DOHH2 (cell line): ENCODE results near the gene ENDOV.

Source experiments
- H3F3A ChIP-seq: fragments of 200-600 bp; sonication (generic), shearing (Covaris generic); 2 replicates; pipeline ENCODE4 v1.6.0; 2016; ENCODE audit warnings: antibody characterized with exemption, mild to moderate bottlenecking; ENCODE audit not compliant: control insufficient read depth, insufficient read depth
- H3K27ac ChIP-seq: fragments of 200-600 bp; sonication (generic); 2 replicates; pipeline ENCODE4 v1.5.1; 2014; ENCODE audit warnings: low read depth, mild to moderate bottlenecking, low read length, moderate library complexity
- H3K27me3 ChIP-seq: fragments of 200-600 bp; sonication (generic); 2 replicates; pipeline ENCODE4 v1.6.1; 2014; ENCODE audit warnings: mild to moderate bottlenecking, low read length, mixed read lengths; ENCODE audit not compliant: control insufficient read depth
- H3K36me3 ChIP-seq: fragments of 200-600 bp; sonication (generic); 2 replicates; pipeline ENCODE4 v1.6.1; 2014; ENCODE audit warnings: mild to moderate bottlenecking, low read length, moderate library complexity, mixed read lengths; ENCODE audit not compliant: control insufficient read depth
- H3K4me1 ChIP-seq: fragments of 200-600 bp; sonication (generic); 2 replicates; pipeline ENCODE4 v1.6.1; 2014; ENCODE audit warnings: mild to moderate bottlenecking, low read length, mixed read lengths; ENCODE audit not compliant: control insufficient read depth
- H3K4me2 ChIP-seq: fragments of 200-600 bp; sonication (generic); 2 replicates; pipeline ENCODE4 v1.6.0; 2014; ENCODE audit warnings: mild to moderate bottlenecking, low read length, moderate library complexity
- H3K4me3 ChIP-seq: fragments of 200-600 bp; sonication (generic); 2 replicates; pipeline ENCODE4 v1.5.1; 2014; ENCODE audit warnings: mild to moderate bottlenecking, low read length, mixed read lengths
- H3K79me2 ChIP-seq: fragments of 200-600 bp; sonication (generic); 2 replicates; pipeline ENCODE4 v1.6.1; 2014; ENCODE audit warnings: mild to moderate bottlenecking, low read length, mixed read lengths; ENCODE audit not compliant: control insufficient read depth
- H3K9me2 ChIP-seq: fragments of 200-600 bp; sonication (generic); replicated peaks from 2 replicates; pipeline ENCODE4 v1.6.1; 2014; ENCODE audit warnings: mild to moderate bottlenecking, low read length, mixed read lengths; ENCODE audit not compliant: control insufficient read depth
- H3K9me3 ChIP-seq: fragments of 200-600 bp; sonication (generic); 2 replicates; pipeline ENCODE4 v1.6.1; 2014; ENCODE audit warnings: antibody characterized with exemption, low read length, mixed read lengths; ENCODE audit not compliant: control insufficient read depth, insufficient read depth
- H4K20me1 ChIP-seq: fragments of 200-600 bp; sonication (generic); 2 replicates; pipeline ENCODE4 v1.6.0; 2014; ENCODE audit warnings: low read depth, mild to moderate bottlenecking, antibody characterized with exemption, low read length, moderate library complexity; ENCODE audit not compliant: control insufficient read depth, insufficient read depth
- EZH2phosphoT487 ChIP-seq: fragments of 200-600 bp; sonication (generic); IDR thresholded peaks from 2 replicates; pipeline ENCODE4 v1.6.1; 2017; ENCODE audit warnings: borderline replicate concordance, mild to moderate bottlenecking, antibody characterized with exemption, low read length, moderate library complexity, mixed read lengths
- TF ChIP-seq, protein P1 (sequence below): fragments of 200-600 bp; sonication (generic); IDR thresholded peaks from one replicate; pipeline ENCODE4 v1.5.1; 2014; ENCODE audit warnings: antibody characterized with exemption, mild to moderate bottlenecking, low read depth, low read length; ENCODE audit not compliant: poor library complexity, severe bottlenecking

Gene ENDOV

GRCh38 chr17:80377798-80378197 lies 37.2 kb upstream of the ENDOV start:
- no peaks in the 10 kb centered on the region for H3K36me3 ChIP-seq
- H3K27ac ChIP-seq = no peak overlapping the region
- no peaks in the 10 kb centered on the region for H3K27me3 ChIP-seq
- no peaks in the 10 kb centered on the region for H3K4me1 ChIP-seq
- no peaks in the 10 kb centered on the region for H3K79me2 ChIP-seq
- no peaks in the 10 kb centered on the region for H4K20me1 ChIP-seq
- TF ChIP-seq, protein P1, sequence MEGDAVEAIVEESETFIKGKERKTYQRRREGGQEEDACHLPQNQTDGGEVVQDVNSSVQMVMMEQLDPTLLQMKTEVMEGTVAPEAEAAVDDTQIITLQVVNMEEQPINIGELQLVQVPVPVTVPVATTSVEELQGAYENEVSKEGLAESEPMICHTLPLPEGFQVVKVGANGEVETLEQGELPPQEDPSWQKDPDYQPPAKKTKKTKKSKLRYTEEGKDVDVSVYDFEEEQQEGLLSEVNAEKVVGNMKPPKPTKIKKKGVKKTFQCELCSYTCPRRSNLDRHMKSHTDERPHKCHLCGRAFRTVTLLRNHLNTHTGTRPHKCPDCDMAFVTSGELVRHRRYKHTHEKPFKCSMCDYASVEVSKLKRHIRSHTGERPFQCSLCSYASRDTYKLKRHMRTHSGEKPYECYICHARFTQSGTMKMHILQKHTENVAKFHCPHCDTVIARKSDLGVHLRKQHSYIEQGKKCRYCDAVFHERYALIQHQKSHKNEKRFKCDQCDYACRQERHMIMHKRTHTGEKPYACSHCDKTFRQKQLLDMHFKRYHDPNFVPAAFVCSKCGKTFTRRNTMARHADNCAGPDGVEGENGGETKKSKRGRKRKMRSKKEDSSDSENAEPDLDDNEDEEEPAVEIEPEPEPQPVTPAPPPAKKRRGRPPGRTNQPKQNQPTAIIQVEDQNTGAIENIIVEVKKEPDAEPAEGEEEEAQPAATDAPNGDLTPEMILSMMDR = no peak
- TF ChIP-seq EZH2phosphoT487 = no peak
- no peak overlapping the region for H3K4me2 ChIP-seq
- H3F3A ChIP-seq = no peaks in the 10 kb centered on the region
- no peaks in the 10 kb centered on the region for H3K9me2 ChIP-seq
- no peaks in the 10 kb centered on the region for H3K9me3 ChIP-seq
- no peak overlapping the region for H3K4me3 ChIP-seq

DNA sequence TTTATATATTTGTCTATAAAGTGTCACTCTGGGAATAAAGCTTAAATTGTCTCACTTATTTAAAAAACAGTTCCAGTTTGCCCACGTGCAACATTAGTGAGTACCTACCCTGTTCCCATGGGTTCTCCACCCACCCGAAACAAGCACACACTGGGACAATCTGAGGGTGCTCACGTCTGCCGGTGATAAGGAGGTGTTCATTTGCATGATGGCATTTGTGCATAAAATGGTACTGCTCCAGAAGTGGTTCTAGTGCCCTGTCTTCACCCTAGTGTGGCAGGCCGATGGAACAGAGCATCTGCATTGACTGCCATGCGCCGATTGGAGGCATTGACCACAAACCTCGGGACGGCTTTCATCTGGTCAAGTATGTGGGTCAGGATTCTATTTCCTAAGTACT lies 35.6 kb upstream of the ENDOV start:
- no peak overlapping the region for H3K4me3 ChIP-seq
- no peaks in the 10 kb centered on the region for H4K20me1 ChIP-seq
- no peaks in the 10 kb centered on the region for H3K27me3 ChIP-seq
- no peaks in the 10 kb centered on the region for H3K79me2 ChIP-seq
- TF ChIP-seq EZH2phosphoT487 = no peak
- TF ChIP-seq, protein P1 = no peak
- H3K4me2 ChIP-seq = no peak overlapping the region
- H3K9me3 ChIP-seq = no peaks in the 10 kb centered on the region
- H3F3A ChIP-seq = no peaks in the 10 kb centered on the region
- no peaks in the 10 kb centered on the region for H3K36me3 ChIP-seq
- no peaks in the 10 kb centered on the region for H3K4me1 ChIP-seq
- H3K9me2 ChIP-seq = no peaks in the 10 kb centered on the region
- H3K27ac ChIP-seq = no peak overlapping the region

GRCh38 chr17:80380068-80380467 lies 34.9 kb upstream of the ENDOV start:
- H3K27ac ChIP-seq = no peak overlapping the region
- H3K4me2 ChIP-seq = no peak overlapping the region
- H3K79me2 ChIP-seq = no peaks in the 10 kb centered on the region
- H3K36me3 ChIP-seq = no peaks in the 10 kb centered on the region
- H3K9me2 ChIP-seq = no peaks in the 10 kb centered on the region
- H3K9me3 ChIP-seq = no peaks in the 10 kb centered on the region
- no peaks in the 10 kb centered on the region for H3K27me3 ChIP-seq
- H3F3A ChIP-seq = no peaks in the 10 kb centered on the region
- H4K20me1 ChIP-seq = no peaks in the 10 kb centered on the region
- TF ChIP-seq, protein P1 = no peak
- TF ChIP-seq EZH2phosphoT487 = no peak
- H3K4me3 ChIP-seq = no peak overlapping the region
- H3K4me1 ChIP-seq = no peaks in the 10 kb centered on the region

GRCh38 chr17:80380555-80381002 lies 34.4 kb upstream of the ENDOV start:
- no peaks in the 10 kb centered on the region for H3K36me3 ChIP-seq
- H3K9me3 ChIP-seq = no peaks in the 10 kb centered on the region
- H3K4me2 ChIP-seq = no peak overlapping the region
- no peak overlapping the region for H3K4me3 ChIP-seq
- no peaks in the 10 kb centered on the region for H3K4me1 ChIP-seq
- no peaks in the 10 kb centered on the region for H3K79me2 ChIP-seq
- no peaks in the 10 kb centered on the region for H3F3A ChIP-seq
- no peaks in the 10 kb centered on the region for H4K20me1 ChIP-seq
- no peaks in the 10 kb centered on the region for H3K27me3 ChIP-seq
- no peak overlapping the region for H3K27ac ChIP-seq
- no peaks in the 10 kb centered on the region for H3K9me2 ChIP-seq
- TF ChIP-seq EZH2phosphoT487 = no peak
- TF ChIP-seq, protein P1 = no peak
